Anterior cingulate cortex (tissue), 58 donors: ENCODE measurements around the gene BET1L.
"Not testable (repeated sequence)": the region's sequence is repeated elsewhere in the genome, so short reads cannot be mapped to it uniquely, and the experiment has no call there.

ENCODE experiments used
- DNase-seq, 58 donors: peaks; one replicate each; lab custom pipeline; 2025; lab: John Stamatoyannopoulos, UW

BET1L gene

GRCh38 chr11:207208-207862 lies at the start of gene BET1L, which contains the start of gene RIC8A:
Gene BET1L (minus strand): TSS chr11:207399. CDS start chr11:207321, 78 bp downstream.
Gene RIC8A (plus strand): TSS chr11:207708. CDS start chr11:208855, 1,147 bp downstream.
- DNase-seq = peak; percentile 71 to 99 (median 96)

GRCh38 chr11:255816-256215 lies 48.6 kb upstream of the BET1L start:
- no peak for DNase-seq

GRCh38 chr11:255176-255575 lies 48.0 kb upstream of the BET1L start:
- no peak for DNase-seq

- DNase-seq = no peak
Observed at GRCh38 chr11:253886-254270, 46.7 kb upstream of the BET1L start.

- no peak for DNase-seq
Observed at GRCh38 chr11:253160-253885, 46.1 kb upstream of the BET1L start.

GRCh38 chr11:252666-253065 lies 45.5 kb upstream of the BET1L start:
- no peak for DNase-seq

GRCh38 chr11:251550-251949 lies 44.4 kb upstream of the BET1L start:
- no peak for DNase-seq

- peak in 18 of 58 donors; percentile 10 to 60 (median 20) for DNase-seq
Observed at GRCh38 chr11:250740-251299, 43.6 kb upstream of the BET1L start.

- no peak for DNase-seq
Observed at GRCh38 chr11:250274-250673, 43.1 kb upstream of the BET1L start.

- no peak for DNase-seq
Observed at GRCh38 chr11:249062-249461, 41.9 kb upstream of the BET1L start.

GRCh38 chr11:244376-244775 lies 37.2 kb upstream of the BET1L start:
- no peak for DNase-seq

GRCh38 chr11:241634-242033 lies 34.4 kb upstream of the BET1L start:
- no peak for DNase-seq

- DNase-seq = no peak
Observed at GRCh38 chr11:240315-240714, 33.1 kb upstream of the BET1L start.

GRCh38 chr11:238346-238745 lies 31.1 kb upstream of the BET1L start:
- DNase-seq = not testable (repeated sequence)

GRCh38 chr11:236774-237767 lies 29.9 kb upstream of the BET1L start, which contains the start of gene PSMD13:
Gene PSMD13 (plus strand): TSS chr11:236976. CDS start chr11:237050, 74 bp downstream.
- DNase-seq = peak in 57 of 58 donors; percentile 31 to 89 (median 78)

GRCh38 chr11:235997-236773 lies 29.0 kb upstream of the BET1L start, which contains the start of gene SIRT3:
Gene SIRT3 (minus strand): TSS chr11:236342. CDS start chr11:236328, 14 bp downstream.
- peak in 54 of 58 donors; percentile 42 to 89 (median 72) for DNase-seq

- DNase-seq = no peak
Observed at GRCh38 chr11:235609-235996, 28.4 kb upstream of the BET1L start.

GRCh38 chr11:235180-235579 lies 28.0 kb upstream of the BET1L start:
- no peak for DNase-seq
